ENCODE data around the gene RIPOR2.
"Not testable (repeated sequence)": the region's sequence is repeated elsewhere in the genome, so short reads cannot be mapped to it uniquely, and the experiment has no call there.

RIPOR2 gene

DNA sequence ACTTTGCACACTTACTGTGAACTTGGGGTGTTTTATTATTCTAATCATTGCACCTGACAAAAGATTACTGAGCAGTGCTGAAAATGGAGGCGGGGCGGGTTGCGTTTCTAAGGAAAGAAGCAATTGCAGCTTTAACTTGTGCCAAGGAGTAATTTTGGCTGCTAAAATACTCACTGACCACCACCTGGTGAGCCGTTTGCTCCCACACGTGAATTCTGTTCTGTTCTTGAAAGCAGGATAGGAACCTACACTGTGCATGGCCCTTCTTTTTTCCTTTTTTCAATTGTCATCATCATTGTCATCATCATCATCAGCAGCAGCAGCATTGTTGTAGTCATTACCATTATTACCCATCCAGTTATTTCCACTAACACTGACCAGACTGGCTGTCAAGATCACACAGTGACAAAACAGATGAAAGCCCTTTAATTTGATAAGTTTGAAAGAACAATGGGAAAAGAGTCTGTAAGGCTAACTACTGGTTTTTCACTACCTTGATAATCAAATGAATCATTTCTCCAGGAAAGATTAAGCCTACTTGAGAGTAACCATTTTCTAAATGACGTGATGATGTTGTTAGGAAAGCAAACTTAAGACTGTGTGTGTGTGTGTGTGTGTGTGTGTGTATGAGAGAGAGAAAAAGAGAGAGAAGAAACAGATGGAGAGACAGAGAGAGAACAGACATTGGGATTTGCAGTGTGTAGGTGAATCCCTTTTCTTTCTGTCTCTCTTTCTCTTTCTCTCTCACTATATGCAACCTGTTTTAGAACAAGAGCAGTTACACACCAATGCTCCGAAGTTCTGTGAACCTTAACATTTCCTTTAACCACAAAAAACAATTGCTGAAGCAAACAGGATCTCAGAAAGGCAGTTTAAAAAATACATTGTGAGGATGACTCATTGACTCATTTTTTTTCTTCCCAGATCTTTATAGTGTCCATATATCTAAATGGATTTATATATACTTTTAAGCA lies 3.8 kb downstream of the RIPOR2 start:
- TF ChIP-seq, protein P1, sequence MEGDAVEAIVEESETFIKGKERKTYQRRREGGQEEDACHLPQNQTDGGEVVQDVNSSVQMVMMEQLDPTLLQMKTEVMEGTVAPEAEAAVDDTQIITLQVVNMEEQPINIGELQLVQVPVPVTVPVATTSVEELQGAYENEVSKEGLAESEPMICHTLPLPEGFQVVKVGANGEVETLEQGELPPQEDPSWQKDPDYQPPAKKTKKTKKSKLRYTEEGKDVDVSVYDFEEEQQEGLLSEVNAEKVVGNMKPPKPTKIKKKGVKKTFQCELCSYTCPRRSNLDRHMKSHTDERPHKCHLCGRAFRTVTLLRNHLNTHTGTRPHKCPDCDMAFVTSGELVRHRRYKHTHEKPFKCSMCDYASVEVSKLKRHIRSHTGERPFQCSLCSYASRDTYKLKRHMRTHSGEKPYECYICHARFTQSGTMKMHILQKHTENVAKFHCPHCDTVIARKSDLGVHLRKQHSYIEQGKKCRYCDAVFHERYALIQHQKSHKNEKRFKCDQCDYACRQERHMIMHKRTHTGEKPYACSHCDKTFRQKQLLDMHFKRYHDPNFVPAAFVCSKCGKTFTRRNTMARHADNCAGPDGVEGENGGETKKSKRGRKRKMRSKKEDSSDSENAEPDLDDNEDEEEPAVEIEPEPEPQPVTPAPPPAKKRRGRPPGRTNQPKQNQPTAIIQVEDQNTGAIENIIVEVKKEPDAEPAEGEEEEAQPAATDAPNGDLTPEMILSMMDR (IDR thresholded peaks at IDR 0.05; ENCODE audit: borderline replicate concordance, insufficient read depth, low read depth, low read length), result no peak
- no peak overlapping the region for H3K4me3 ChIP-seq (ENCODE audit: low read depth, low read length)

DNA sequence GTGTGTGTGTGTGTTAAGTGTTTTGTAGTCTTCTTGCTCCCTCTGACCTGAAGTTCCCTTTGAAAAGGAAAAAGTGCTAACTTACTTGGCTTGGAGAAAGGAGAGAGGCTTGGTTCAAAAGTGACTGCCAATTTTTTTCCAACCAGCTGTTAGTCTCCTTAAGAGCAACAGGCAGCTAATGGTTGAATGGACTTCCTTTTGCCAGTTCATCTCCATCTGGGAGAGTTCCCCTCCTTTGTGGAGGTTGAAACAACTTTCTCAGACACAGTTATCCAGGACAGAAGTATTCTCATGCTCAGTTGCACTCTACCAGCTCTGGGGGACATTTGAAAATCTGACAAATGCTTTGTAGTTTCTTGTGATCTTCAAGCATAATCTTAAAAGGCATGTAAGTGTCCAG lies 4.5 kb downstream of the RIPOR2 start:
- TF ChIP-seq, protein P1 (IDR thresholded peaks at IDR 0.05; ENCODE audit: borderline replicate concordance, insufficient read depth, low read depth, low read length), result no peak
- no peak overlapping the region for H3K4me3 ChIP-seq (ENCODE audit: low read depth, low read length)

DNA sequence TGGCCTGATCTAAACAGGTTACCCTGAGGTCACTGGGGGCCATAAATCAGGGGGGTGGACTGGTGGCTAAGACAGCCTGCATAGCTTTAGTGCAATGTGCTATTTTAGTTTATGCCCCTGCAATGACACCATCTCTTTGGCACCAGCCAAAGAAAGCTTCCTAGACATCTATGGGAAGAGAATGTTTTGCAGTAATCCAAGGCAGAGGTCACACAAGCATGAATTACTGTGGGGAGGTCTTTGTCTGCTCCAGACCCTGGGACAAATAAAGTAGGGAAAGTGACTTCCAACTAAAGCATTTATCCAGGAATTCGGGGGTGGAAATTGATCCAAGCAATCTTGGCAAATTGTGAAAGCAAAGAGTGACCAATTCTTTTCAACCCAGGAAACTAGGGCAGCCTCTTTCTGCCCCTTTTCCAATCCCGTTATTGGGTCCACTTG lies 5.3 kb downstream of the RIPOR2 start:
- TF ChIP-seq, protein P1 (IDR thresholded peaks at IDR 0.05; ENCODE audit: borderline replicate concordance, insufficient read depth, low read depth, low read length), result no peak
- H3K4me3 ChIP-seq (ENCODE audit: low read depth, low read length), result no peak overlapping the region

DNA sequence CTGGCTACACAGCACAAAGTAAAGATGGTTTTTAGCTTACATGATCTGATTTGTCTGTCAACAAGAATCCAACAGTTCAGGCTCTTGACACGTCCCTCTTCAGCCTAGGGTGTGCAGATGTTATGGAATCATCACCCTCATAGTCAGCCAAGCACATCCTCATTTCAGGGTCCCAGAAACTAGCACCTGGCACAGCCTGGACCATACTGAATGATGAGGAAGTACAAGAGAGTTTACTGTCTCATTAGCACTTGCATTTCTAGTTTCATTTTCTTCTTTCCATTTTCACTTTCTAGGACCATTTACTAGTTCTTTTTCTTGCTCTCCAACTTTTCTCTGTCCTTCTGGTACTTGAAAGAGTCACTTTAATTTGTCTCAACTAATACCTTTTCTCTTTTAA lies 6.5 kb downstream of the RIPOR2 start:
- H3K4me3 ChIP-seq (ENCODE audit: low read depth, low read length), result no peak overlapping the region
- TF ChIP-seq, protein P1 (IDR thresholded peaks at IDR 0.05; ENCODE audit: borderline replicate concordance, insufficient read depth, low read depth, low read length), result no peak

DNA sequence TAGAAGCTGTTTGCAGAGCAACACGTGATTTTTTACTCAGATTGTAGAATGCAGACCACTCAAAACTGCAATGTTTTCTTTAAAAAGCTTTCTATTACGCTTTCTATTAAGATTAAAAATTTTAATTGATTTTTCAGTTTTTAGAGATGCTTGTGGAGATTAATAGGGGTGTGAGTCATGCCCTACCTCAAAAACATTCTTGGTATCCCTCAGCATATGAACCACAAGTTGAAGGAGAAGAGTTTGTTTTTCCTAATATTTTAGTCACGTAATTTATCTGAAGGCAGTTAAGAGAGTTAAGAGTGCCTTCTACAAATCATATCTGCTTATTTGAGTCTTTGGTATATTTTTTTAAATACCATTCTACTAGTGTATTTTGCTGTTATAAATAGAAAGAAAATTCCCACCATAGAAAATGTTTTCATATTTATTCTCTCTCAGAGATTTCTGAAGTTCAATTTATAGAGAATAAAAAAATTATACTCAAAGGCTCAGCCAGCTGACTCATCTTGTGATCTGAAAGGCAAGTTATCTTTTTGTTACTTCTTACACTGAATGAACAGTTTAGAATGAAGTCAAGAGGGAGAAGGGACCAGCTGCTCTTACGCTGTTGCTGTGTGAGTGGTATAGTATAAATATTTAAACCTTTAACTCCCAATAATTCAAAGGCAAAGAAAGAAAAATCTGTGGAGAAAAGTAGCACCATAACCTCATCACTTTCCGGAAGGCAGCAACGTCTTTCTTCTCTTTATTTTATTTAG lies 7.6 kb downstream of the RIPOR2 start:
- TF ChIP-seq, protein P1 (IDR thresholded peaks at IDR 0.05; ENCODE audit: borderline replicate concordance, insufficient read depth, low read depth, low read length), result no peak
- no peak overlapping the region for H3K4me3 ChIP-seq (ENCODE audit: low read depth, low read length)

DNA sequence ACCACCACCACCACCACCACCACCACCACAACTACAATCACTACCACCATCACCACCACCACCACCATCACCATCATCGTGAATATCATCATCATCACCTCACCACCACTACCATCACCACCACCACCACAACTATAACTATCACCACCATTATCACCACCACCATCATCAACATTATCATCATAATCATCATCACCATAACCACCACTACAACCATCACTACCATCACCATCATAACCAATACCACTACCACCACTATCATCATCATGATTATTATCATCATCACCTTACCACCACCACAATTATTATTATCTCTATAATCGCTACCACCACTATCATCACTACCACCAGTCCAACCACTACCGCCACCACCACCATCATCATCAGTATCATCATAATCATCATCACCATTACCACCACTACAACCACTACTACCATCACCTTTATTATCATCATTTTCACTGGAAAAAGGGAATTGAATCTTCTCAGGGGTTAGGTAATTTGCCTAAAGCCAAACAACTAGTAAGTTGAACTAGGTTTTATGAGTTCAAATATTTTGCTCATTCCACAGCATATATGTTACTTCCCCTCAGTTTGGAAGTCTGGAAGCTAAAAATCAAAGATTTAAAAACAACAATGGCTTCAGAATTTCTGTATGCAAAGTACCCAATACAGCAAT lies 8.3 kb downstream of the RIPOR2 start:
- TF ChIP-seq, protein P1 (IDR thresholded peaks at IDR 0.05; ENCODE audit: borderline replicate concordance, insufficient read depth, low read depth, low read length), result no peak

DNA sequence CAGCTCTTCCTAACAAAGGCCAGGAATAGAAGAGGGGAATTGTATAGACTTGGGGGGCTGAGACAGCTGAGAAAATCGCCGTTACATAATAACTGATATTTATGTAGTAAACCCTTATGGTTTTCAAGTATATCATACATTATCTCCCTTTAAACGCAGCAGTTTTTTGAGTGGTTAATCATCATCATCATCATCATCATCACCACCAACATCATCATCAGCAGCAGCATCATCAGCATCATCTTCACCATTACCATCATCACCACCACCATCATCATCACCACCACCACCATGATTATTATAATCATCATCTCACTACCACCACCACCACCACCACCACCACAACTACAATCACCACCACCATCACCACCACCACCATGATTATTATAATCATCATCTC lies 9.1 kb downstream of the RIPOR2 start:
- not testable (repeated sequence) for H3K4me3 ChIP-seq (ENCODE audit: low read depth, low read length)

More for the DNA sequence above, 8.3 kb downstream of the RIPOR2 start:
- no peak overlapping the region for H3K4me3 ChIP-seq (ENCODE audit: low read depth, low read length)

Data from GM12875 (cell line).